ENCODE results near the gene SLC26A6. TPM values are rescaled to one million over a fixed set of nuclear protein-coding genes. Genes with fewer than 3 reads are reported as not detected.
A peak's percentile ranks its signal among the peaks of the same experiment; 100 is the strongest.

The SLC26A6 gene
- total and polyA plus RNA-seq, 11 donors = 6.7 to 14.6 (median 9.9) TPM

DNA sequence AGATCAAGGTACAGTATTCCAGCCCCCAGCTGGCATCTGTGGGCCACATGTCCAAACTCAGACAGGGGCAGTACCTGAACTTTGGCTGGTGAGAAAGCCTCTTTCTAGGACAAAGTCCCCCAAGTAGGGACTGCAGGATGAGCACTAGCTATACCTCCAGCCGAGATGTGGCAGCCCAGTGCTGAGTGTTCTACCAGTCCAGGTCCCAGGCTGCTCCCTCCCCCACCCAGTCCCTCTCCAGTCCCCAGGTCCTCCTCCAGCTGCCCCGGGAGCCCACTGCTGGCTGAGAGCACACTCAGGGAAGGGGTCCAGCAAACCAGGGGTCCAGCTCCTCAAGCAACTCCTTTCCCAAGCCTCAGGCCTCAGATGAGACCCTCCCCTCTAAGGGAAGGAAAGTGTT is 1.5 kb downstream of the SLC26A6 start:
- DNase-seq = peak in 1 of 5 donors; percentile 18
- whole genome bisulfite sequencing, 4 donors = 86 to 93% (median 90%) methylated on average over 2 of the region's 2 CpGs
- no peaks in the 10 kb centered on the region for H3K27me3 ChIP-seq

DNA sequence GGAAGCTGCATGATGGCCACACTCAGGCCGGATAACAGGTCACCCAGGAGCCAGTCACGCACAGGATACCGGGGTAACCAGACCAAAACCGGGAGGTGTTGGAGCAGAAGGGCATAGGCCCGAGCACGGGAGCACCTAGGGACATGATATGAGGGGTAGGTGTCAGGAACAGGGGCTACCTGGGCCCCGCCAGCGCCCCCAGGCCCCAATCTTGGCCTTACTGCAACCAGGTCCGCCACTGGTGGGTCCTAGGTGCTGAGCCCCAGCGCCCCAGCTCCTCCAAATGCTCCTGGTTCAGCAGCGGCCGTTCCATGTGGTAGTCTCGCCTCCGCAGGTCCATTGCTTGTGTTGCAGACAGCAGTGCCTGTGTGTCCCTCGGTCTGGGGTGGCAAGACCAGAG is 2.0 kb downstream of the SLC26A6 start:
- DNase-seq (peak in 2 of 5 donors; percentile 24 to 66), ATAC-seq (no peak)
- H3K27me3 ChIP-seq = no peaks in the 10 kb centered on the region

More for the DNA sequence above, 1.5 kb downstream of the SLC26A6 start:
- H3K4me3 ChIP-seq = no peak overlapping the region
- intact Hi-C loops (cut with DNase I) = loop anchor here in 1 of 10 donors (2.0 to 10.0 kb wide), 3 partner anchors 25 to 169 kb away; partner anchors contain the start of genes PFKFB4 and UQCRC1
- no peak for ATAC-seq
- no peak overlapping the region for H3K27ac ChIP-seq
- no peak for TF ChIP-seq POLR2A (IDR thresholded peaks at IDR 0.05)
- TF ChIP-seq, protein P1, sequence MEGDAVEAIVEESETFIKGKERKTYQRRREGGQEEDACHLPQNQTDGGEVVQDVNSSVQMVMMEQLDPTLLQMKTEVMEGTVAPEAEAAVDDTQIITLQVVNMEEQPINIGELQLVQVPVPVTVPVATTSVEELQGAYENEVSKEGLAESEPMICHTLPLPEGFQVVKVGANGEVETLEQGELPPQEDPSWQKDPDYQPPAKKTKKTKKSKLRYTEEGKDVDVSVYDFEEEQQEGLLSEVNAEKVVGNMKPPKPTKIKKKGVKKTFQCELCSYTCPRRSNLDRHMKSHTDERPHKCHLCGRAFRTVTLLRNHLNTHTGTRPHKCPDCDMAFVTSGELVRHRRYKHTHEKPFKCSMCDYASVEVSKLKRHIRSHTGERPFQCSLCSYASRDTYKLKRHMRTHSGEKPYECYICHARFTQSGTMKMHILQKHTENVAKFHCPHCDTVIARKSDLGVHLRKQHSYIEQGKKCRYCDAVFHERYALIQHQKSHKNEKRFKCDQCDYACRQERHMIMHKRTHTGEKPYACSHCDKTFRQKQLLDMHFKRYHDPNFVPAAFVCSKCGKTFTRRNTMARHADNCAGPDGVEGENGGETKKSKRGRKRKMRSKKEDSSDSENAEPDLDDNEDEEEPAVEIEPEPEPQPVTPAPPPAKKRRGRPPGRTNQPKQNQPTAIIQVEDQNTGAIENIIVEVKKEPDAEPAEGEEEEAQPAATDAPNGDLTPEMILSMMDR (IDR thresholded peaks at IDR 0.05) = no peak
- no peaks in the 10 kb centered on the region for H3K9me3 ChIP-seq
- peaks cover 0 to 46% (median 20%) of the 10 kb centered on the region in 9 donors for H3K36me3 ChIP-seq
- peaks cover 0 to 28% (median 19%) of the 10 kb centered on the region in 12 donors for H3K4me1 ChIP-seq

DNA sequence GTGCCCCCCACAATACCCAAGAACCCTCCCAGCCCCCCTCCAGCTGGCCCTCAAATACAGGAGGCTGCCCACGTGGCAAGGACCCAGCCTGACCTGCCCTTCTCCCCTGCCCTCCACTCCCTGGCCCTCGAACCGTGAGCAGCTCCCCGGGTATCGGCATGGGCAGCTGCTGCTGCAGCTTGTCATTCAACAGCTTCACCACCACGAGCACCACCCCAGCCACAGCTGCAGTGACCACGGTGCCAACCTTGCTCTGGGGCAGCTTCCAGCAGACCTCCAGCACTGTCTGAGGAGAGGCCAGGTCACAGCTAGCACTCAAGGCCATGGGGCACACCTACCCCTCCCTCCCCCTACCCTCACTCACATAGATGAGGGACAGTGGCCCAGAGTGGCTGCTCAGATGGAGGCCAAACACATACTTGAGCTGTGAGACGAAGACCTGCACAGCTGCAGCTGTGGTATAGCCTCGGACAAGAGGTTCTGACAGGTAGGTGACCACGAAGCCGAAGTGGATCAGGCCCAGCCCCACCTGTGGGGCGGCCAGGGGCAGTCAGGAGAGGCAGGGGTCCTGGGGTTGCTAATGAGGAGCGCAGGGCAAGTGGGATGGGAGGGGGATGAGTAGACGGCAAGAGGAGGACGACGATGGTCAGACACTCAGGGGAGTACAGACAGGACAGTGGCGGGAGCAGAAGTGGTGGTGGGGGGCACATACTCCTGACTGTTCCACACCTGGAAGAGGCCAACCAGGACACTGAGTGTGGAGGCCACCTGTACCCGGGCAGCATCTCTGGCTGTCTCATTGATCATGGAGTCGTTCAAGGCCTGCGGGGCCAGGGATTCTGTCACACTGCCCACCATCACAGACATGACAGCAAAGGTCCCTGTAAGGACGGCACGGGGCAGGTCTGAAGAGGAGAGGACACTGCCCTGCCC is 3.5 kb downstream of the SLC26A6 start:
- ATAC-seq = no peak
- H3K27me3 ChIP-seq = no peaks in the 10 kb centered on the region
- H3K4me1 ChIP-seq = peaks cover 0 to 25% (median 19%) of the 10 kb centered on the region in 12 donors
- no peak overlapping the region for H3K27ac ChIP-seq
- no peak overlapping the region for H3K4me3 ChIP-seq
- no peaks in the 10 kb centered on the region for H3K9me3 ChIP-seq
- WGBS, 4 donors = 72 to 84% (median 83%) methylated on average over 17 to 22 of the region's 22 CpGs
- intact Hi-C loops (cut with DNase I) = loop anchor here in 1 of 10 donors (10.0 kb wide), 1 partner anchor 167 kb away; a partner anchor contains a TSS
- peaks cover 0 to 66% (median 32%) of the 10 kb centered on the region in 9 donors for H3K36me3 ChIP-seq
- peak in 2 of 5 donors; percentile 43 to 44 for DNase-seq
- no peak for TF ChIP-seq POLR2A (IDR thresholded peaks at IDR 0.05)
- TF ChIP-seq, protein P1 (IDR thresholded peaks at IDR 0.05) = no peak

More for the DNA sequence above, 2.0 kb downstream of the SLC26A6 start:
- TF ChIP-seq, protein P1 (IDR thresholded peaks at IDR 0.05) = no peak
- TF ChIP-seq POLR2A (IDR thresholded peaks at IDR 0.05) = no peak
- intact Hi-C loops (cut with DNase I) = loop anchor here in 1 of 10 donors (10.0 kb wide), 1 partner anchor 168 kb away; a partner anchor contains a TSS
- Histone ChIP-seq H3K4me1 (peaks cover 0 to 28% (median 19%) of the 10 kb centered on the region in 12 donors), H3K4me3 (no peak overlapping the region), H3K27ac (no peak overlapping the region), H3K9me3 (no peaks in the 10 kb centered on the region), H3K36me3 (peaks cover 0 to 51% (median 20%) of the 10 kb centered on the region in 9 donors)
- 95 to 100% (median 97%) methylated on average over 3 to 15 of the region's 15 CpGs for WGBS, 4 donors

DNA sequence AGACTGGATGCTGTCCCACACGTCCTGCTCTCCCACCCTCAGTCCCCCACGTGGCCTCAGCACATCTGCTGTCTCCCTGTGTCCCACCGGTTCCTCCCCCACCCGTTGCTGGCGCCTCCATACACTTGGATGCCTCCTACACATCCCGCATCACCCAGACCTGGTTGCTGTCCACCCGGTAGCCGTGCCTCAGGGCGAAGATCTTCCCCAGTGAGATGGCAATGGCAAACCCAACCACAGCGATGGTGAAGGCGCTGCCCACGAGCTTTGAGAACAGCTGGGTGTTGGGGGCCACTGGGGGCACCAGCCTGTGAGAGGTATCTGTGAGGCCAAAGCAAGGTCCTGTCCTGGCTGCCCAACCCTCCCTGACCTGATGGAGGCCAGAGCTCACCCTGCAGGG is 4.4 kb downstream of the SLC26A6 start:
- Histone ChIP-seq H3K27me3 (no peaks in the 10 kb centered on the region), H3K27ac (no peak overlapping the region), H3K4me3 (no peak overlapping the region), H3K36me3 (peaks cover 0 to 75% (median 36%) of the 10 kb centered on the region in 9 donors), H3K4me1 (peaks cover 0 to 16% (median 9%) of the 10 kb centered on the region in 12 donors), H3K9me3 (no peaks in the 10 kb centered on the region)
- DNase-seq (peak in 1 of 5 donors; percentile 21), ATAC-seq (no peak)
- 87 to 90% (median 88%) methylated on average over 12 of the region's 12 CpGs for WGBS, 4 donors
- intact Hi-C loops (cut with DNase I) = loop anchor here in 1 of 10 donors (10.0 kb wide), 1 partner anchor 166 kb away; a partner anchor contains a TSS
- TF ChIP-seq, protein P1 (IDR thresholded peaks at IDR 0.05) = no peak
- TF ChIP-seq POLR2A (IDR thresholded peaks at IDR 0.05) = no peak
